GM18520 (cell line): Measurements from ENCODE around the gene KDM4C.
A peak's percentile ranks its signal among the peaks of the same experiment; 100 is the strongest.

Source experiments
- ATAC-seq: cut with Tn5 transposase; IDR thresholded peaks from one replicate; pipeline ENCODE4 v1.9.1; 2021; ENCODE audit not compliant: unreplicated experiment

Gene KDM4C

GRCh38 chr9:6855860-6856259, 98.1 kb downstream of the KDM4C start:
- no peak for ATAC-seq

- no peak for ATAC-seq
These were observed 106.3 kb downstream of the KDM4C start for GRCh38 chr9:6864102-6864501.

- ATAC-seq: no peak
These were observed 111.5 kb downstream of the KDM4C start for GRCh38 chr9:6869081-6869948.

- ATAC-seq: no peak
These were observed 112.4 kb downstream of the KDM4C start for GRCh38 chr9:6870149-6870548.

GRCh38 chr9:6870650-6871477, 113.1 kb downstream of the KDM4C start:
- ATAC-seq: no peak

- ATAC-seq: no peak
These were observed 116.1 kb downstream of the KDM4C start for GRCh38 chr9:6873857-6874256.

GRCh38 chr9:6876195-6876894, 118.6 kb downstream of the KDM4C start:
- no peak for ATAC-seq

GRCh38 chr9:6877671-6878161, 119.9 kb downstream of the KDM4C start:
- ATAC-seq: no peak

- ATAC-seq: no peak
These were observed 122.9 kb downstream of the KDM4C start for GRCh38 chr9:6880626-6881025.

- no peak for ATAC-seq
These were observed 126.3 kb downstream of the KDM4C start for GRCh38 chr9:6884101-6884500.

GRCh38 chr9:6884990-6885389, 127.2 kb downstream of the KDM4C start:
- no peak for ATAC-seq

GRCh38 chr9:6887051-6887450, 129.3 kb downstream of the KDM4C start:
- no peak for ATAC-seq

GRCh38 chr9:6889868-6890267, 132.1 kb downstream of the KDM4C start:
- no peak for ATAC-seq

GRCh38 chr9:6893350-6894131, 135.8 kb downstream of the KDM4C start:
- ATAC-seq: peak; percentile 15

GRCh38 chr9:6894135-6894534, 136.4 kb downstream of the KDM4C start:
- peak; percentile 95 for ATAC-seq

GRCh38 chr9:6895754-6896153, 138.0 kb downstream of the KDM4C start:
- no peak for ATAC-seq

- no peak for ATAC-seq
These were observed 138.8 kb downstream of the KDM4C start for GRCh38 chr9:6896562-6896961.

GRCh38 chr9:6897207-6897822, 139.5 kb downstream of the KDM4C start:
- no peak for ATAC-seq

GRCh38 chr9:6897898-6898302, 140.1 kb downstream of the KDM4C start:
- ATAC-seq: no peak

- no peak for ATAC-seq
These were observed 141.5 kb downstream of the KDM4C start for GRCh38 chr9:6899274-6899673.
